K562 (cell line): ENCODE data around the gene EPSTI1. TPM values are rescaled to one million over a fixed set of nuclear protein-coding genes. Genes with fewer than 3 reads are reported as not detected.

Experiments used
- ATAC-seq: fragments of 200-7000 bp; cut with Tn5 transposase; 3 replicates; pipeline ENCODE4 v1.9.1; 2020; ENCODE audit warnings: moderate library complexity
- BruUV-seq: library from RNA; stranded (reverse); fragments of 400-500 nt; replicated peaks from 2 replicates; lab custom pipeline; 2021; lab: Mats Ljungman, UMichigan
- CTCF ChIA-PET: fragments of 300-600 bp; formaldehyde crosslinking; extraction: SDS; loops from one replicate; lab custom pipeline; 2021; ENCODE audit warnings: low intra/inter-chr PET ratio; lab: Yijun Ruan, JAX
- POLR2A ChIA-PET: fragments of 300-600, 350-650 bp; sonication (Branson Sonifier 250); formaldehyde crosslinking; extraction: SDS; loops from one replicate; lab custom pipeline; 2021; ENCODE audit warnings: antibody characterized with exemption, inconsistent platforms; lab: Yijun Ruan, JAX
- DNase-seq, 4 experiments: peaks; one replicate each; pipeline versions ENCODE4 v3.0.0 to v3.0.0-alpha.2; 2011 to 2018; ENCODE audit warnings: low spot score in 3 of 4, mixed read lengths in 3 of 4; ENCODE audit errors: extremely low read depth in 1 of 4
- FAIRE-seq: peaks from 2 replicates; lab custom pipeline; 2011; peaks lifted over from hg19 to GRCh38; lab: Jason Lieb, UNC
- H2AFZ ChIP-seq: 2 replicates; pipeline ENCODE4 v1.6.0; 2011; ENCODE audit warnings: low read depth, low read length, control low read depth, inconsistent platforms
- H3K27ac ChIP-seq: fragments of 200-600 bp; 3 replicates; pipeline ENCODE4 v1.8.0; 2011; ENCODE audit warnings: low read depth, mild to moderate bottlenecking, control low read depth, inconsistent platforms, low read length, moderate library complexity, mixed read lengths; ENCODE audit errors: extremely low read depth
- H3K27me3 ChIP-seq, 2 experiments: fragments of 300-600 bp in 1 of 2; 2 replicates in 1 of 2; 3 replicates in 1 of 2; pipeline versions ENCODE4 v1.6.0 to v1.8.0; 2011; ENCODE audit warnings: inconsistent platforms in 2 of 2, low read length in 2 of 2, mild to moderate bottlenecking in 1 of 2, mixed read lengths in 1 of 2, moderate library complexity in 1 of 2; ENCODE audit not compliant: control insufficient read depth in 2 of 2, insufficient read depth in 2 of 2
- H3K36me3 ChIP-seq: fragments of 300-600 bp; 3 replicates; pipeline ENCODE4 v1.8.0; 2011; ENCODE audit warnings: mild to moderate bottlenecking, low read length, inconsistent platforms; ENCODE audit not compliant: control insufficient read depth, insufficient read depth
- H3K4me1 ChIP-seq, 2 experiments: fragments of 200-600 bp in 1 of 2; replicated peaks in 1 of 2; 2 replicates in 1 of 2; 3 replicates in 1 of 2; pipeline versions ENCODE4 v1.5.1 to v1.8.0; 2011; ENCODE audit warnings: inconsistent platforms in 2 of 2, low read length in 2 of 2, mild to moderate bottlenecking in 1 of 2, mixed read lengths in 1 of 2, moderate library complexity in 1 of 2; ENCODE audit not compliant: control insufficient read depth in 2 of 2, insufficient read depth in 2 of 2
- H3K4me2 ChIP-seq: 2 replicates; pipeline ENCODE4 v1.6.1; 2011; ENCODE audit warnings: low read length, control low read depth, inconsistent platforms, mixed read lengths; ENCODE audit not compliant: insufficient read depth
- H3K4me3 ChIP-seq: fragments of 200-600 bp; sonication (generic), shearing (Covaris generic); 2 replicates; pipeline ENCODE4 v1.5.1; 2016; ENCODE audit warnings: control low read depth, inconsistent platforms
- H3K79me2 ChIP-seq: fragments of 200-600 bp; 3 replicates; pipeline ENCODE4 v1.8.0; 2011; ENCODE audit warnings: low read length, inconsistent platforms; ENCODE audit not compliant: control insufficient read depth, insufficient read depth
- H3K9ac ChIP-seq, 2 experiments: 2 replicates each; pipeline versions ENCODE4 v1.6.0 to v1.6.1; 2011; ENCODE audit warnings: low read depth in 2 of 2, low read length in 2 of 2, control low read depth in 1 of 2, inconsistent platforms in 1 of 2, mild to moderate bottlenecking in 1 of 2, mixed read lengths in 1 of 2; ENCODE audit not compliant: insufficient read depth in 1 of 2
- H3K9me1 ChIP-seq: one replicate; pipeline ENCODE4 v1.6.0; 2011; ENCODE audit warnings: inconsistent platforms, mild to moderate bottlenecking, low read length, moderate library complexity; ENCODE audit not compliant: control insufficient read depth, insufficient read depth
- H3K9me3 ChIP-seq: replicated peaks from 2 replicates; pipeline ENCODE4 v1.5.1; 2011; ENCODE audit warnings: low read depth, low read length, inconsistent platforms; ENCODE audit not compliant: control insufficient read depth, insufficient read depth
- H4K20me1 ChIP-seq: replicated peaks from 2 replicates; pipeline ENCODE4 v1.6.1; 2011; ENCODE audit warnings: low read length, inconsistent platforms, mixed read lengths; ENCODE audit not compliant: control insufficient read depth, insufficient read depth
- E2F3 ChIP-seq: fragments of 250-450 bp; sonication (Bioruptor Pico); IDR thresholded peaks from 2 replicates; pipeline ENCODE4 v1.4.0; 2020; ENCODE audit warnings: mild to moderate bottlenecking
- E2F4 ChIP-seq: sonication (generic); formaldehyde crosslinking; IDR thresholded peaks from 2 replicates; pipeline ENCODE4 v1.8.0; 2022; ENCODE audit warnings: mild to moderate bottlenecking, low read depth, missing genetic modification reagents
- HEY1 ChIP-seq: fragments of 250-450 bp; sonication (Bioruptor Pico); IDR thresholded peaks from 2 replicates; pipeline ENCODE4 v1.5.0; 2020; ENCODE audit warnings: mild to moderate bottlenecking, moderate library complexity, borderline replicate concordance
- MTA3 ChIP-seq: fragments of 450-650 bp; formaldehyde crosslinking; IDR thresholded peaks from 2 replicates; pipeline ENCODE4 v1.6.1; 2017; ENCODE audit warnings: mild to moderate bottlenecking, borderline replicate concordance
- NCOA1 ChIP-seq: fragments of 450-650 bp; IDR thresholded peaks from 2 replicates; pipeline ENCODE4 v1.6.1; 2016; ENCODE audit warnings: low read depth
- PKNOX1 ChIP-seq: fragments of 450-650 bp; IDR thresholded peaks from 2 replicates; pipeline ENCODE4 v1.6.1; 2016
- SMAD2 ChIP-seq: fragments of 150-350 bp; IDR thresholded peaks from 2 replicates; pipeline ENCODE4 v1.6.1; 2014; ENCODE audit warnings: low read depth, mild to moderate bottlenecking, low read length
- SNRNP70 ChIP-seq: fragments of 200-400 bp; formaldehyde crosslinking; optimal IDR thresholded peaks from 2 replicates; pipeline ENCODE3; 2017; ENCODE audit warnings: low read depth, low read length
- VEZF1 ChIP-seq: fragments of 200-800 bp; sonication (Bioruptor generic); IDR thresholded peaks from 2 replicates; pipeline ENCODE4 v1.6.1; 2017; ENCODE audit warnings: missing genetic modification characterization, missing compliant biosample characterization
- ZNF695 ChIP-seq: fragments of 450-650 bp; formaldehyde crosslinking; IDR thresholded peaks from 2 replicates; pipeline ENCODE4 v1.4.0; 2020; ENCODE audit warnings: mild to moderate bottlenecking, moderate library complexity
- ZNF764 ChIP-seq: fragments of 250-450 bp; sonication (Bioruptor Pico); IDR thresholded peaks from 2 replicates; pipeline ENCODE4 v1.4.0; 2020; ENCODE audit warnings: low read depth, mild to moderate bottlenecking, moderate library complexity
- ZNF830 ChIP-seq: fragments of 250-450 bp; sonication (Bioruptor Pico); IDR thresholded peaks from 2 replicates; pipeline ENCODE4 v1.5.0; 2021; ENCODE audit warnings: mild to moderate bottlenecking
- WGBS: fragments of 100-300 bp; shearing (Covaris generic); methylation state at CpG from one replicate; pipeline ENCODE4 v1.1.6; 2016; ENCODE audit warnings: low coverage, mixed read lengths; ENCODE audit not compliant: insufficient coverage; ENCODE audit errors: missing lambda C conversion rate; 5-methylcytosine and 5-hydroxymethylcytosine counted together
- in situ Hi-C: fragments of 300-500 bp; cut with MboI; formaldehyde crosslinking; loops from 4 replicates; pipeline ENCODE4 v1.15.0; 2018; ENCODE audit warnings: inconsistent platforms, mixed read lengths
- intact Hi-C: fragments of 100-400 bp; cut with micrococcal nuclease; formaldehyde crosslinking; loops from 2 replicates; pipeline ENCODE4 v1.14.2; 2022
- polyA plus RNA-seq, 8 experiments: library from polyadenylated mRNA; depleted of rRNA in 4 of 8; stranded (reverse) in 5 of 8; unstranded in 3 of 8; fragments of >200 nt; fragmentation: Nextera tagmentation in 2 of 8; fragmentation: Illumina TruSeq in 1 of 8; extraction: Ambion mirVana in 2 of 8; extraction: Trizol in 1 of 8; gene quantifications; 2 replicates each; pipeline versions ENCODE4 v1.2.1 to v1.2.3, GENCODE V29; 2011 to 2014; ENCODE audit warnings: inconsistent platforms in 1 of 8, missing spikeins in 1 of 8
- total RNA-seq, 7 experiments: library from RNA; depleted of rRNA in 6 of 7; stranded (reverse); fragments of >200 nt in 6 of 7; fragmentation: Illumina TruSeq in 2 of 7; extraction: Trizol in 2 of 7; gene quantifications; 2 replicates each; pipeline versions ENCODE4 v1.2.1 to v1.2.3, GENCODE V29; 2011 to 2021; ENCODE audit warnings: low replicate concordance in 1 of 7
- TF ChIP-seq, protein P1 (sequence below): fragments of 450-650 bp; formaldehyde crosslinking; conservative IDR thresholded peaks from 2 replicates; pipeline ENCODE4 v1.4.0; 2022; ENCODE audit warnings: mild to moderate bottlenecking, missing genetic modification characterization
- TF ChIP-seq, protein P2 (sequence below): fragments of 250-450 bp; sonication (Bioruptor Pico); IDR thresholded peaks from 2 replicates; pipeline ENCODE4 v1.4.0; 2020

Gene EPSTI1
- total and polyA plus RNA-seq, 9 of the 15 experiments (the other 6 are each of a cell fraction or from before 2014, with no cell fraction given): 0.18 to 1.0 TPM; not detected in 7

DNA sequence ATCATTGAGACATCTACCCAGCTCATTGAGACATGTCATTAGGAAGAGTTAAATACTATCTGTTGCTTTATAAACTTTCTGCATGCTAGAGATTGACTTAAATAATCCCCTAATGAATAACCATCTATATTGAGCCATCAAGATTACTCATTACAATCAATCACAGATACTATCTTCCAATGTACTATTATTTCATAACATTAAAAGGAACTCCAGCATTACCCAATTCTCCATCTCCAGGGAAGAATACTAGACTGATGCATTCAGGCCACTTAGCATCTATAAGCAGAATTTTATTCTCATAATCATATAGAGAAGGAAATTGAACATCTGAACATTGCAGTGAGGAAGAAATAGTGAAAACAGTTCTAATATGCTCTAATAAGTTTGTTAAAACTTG is 8.0 kb downstream of the EPSTI1 start (continued):
- no peak for TF ChIP-seq PKNOX1
- TF ChIP-seq, protein P1, sequence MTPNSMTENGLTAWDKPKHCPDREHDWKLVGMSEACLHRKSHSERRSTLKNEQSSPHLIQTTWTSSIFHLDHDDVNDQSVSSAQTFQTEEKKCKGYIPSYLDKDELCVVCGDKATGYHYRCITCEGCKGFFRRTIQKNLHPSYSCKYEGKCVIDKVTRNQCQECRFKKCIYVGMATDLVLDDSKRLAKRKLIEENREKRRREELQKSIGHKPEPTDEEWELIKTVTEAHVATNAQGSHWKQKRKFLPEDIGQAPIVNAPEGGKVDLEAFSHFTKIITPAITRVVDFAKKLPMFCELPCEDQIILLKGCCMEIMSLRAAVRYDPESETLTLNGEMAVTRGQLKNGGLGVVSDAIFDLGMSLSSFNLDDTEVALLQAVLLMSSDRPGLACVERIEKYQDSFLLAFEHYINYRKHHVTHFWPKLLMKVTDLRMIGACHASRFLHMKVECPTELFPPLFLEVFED: no peak

DNA sequence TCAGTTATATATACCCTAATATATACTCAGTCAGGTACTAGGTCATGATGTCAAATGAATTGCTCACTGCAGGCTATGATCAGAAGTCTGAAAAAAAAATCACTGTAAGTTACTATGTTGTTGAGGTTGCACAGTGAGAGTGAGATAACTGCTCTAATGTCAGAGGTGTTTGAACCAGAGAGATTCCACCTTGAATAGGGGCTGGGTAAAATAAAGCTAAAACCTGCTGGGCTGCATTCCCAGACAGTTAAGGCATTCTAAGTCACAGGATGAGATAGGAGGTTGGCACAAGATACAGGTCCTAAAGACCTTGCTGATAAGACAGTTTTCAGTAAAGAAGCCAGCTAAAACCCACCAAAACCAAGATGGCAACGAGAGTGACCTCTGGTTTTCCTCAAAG is 10.2 kb downstream of the EPSTI1 start:
- POLR2A ChIA-PET: interaction anchor here (0.5 kb wide), 1 partner anchor 12 kb away, joined by 3 read pairs; no protein-coding TSS in a partner anchor
- no peak for ATAC-seq

More for the DNA sequence above, 10.2 kb downstream of the EPSTI1 start:
- H3K4me1 ChIP-seq: no peaks in the 10 kb centered on the region
- no peaks in the 10 kb centered on the region for H3K9me3 ChIP-seq
- intact Hi-C loops (no loop called here), in situ Hi-C loops (no loop called here)
- no peaks in the 10 kb centered on the region for H4K20me1 ChIP-seq
- CTCF ChIA-PET: no interaction called here
- no peak overlapping the region for H2AFZ ChIP-seq
- H3K9ac ChIP-seq: no peak overlapping the region
- no peak overlapping the region for H3K4me2 ChIP-seq
- no peaks in the 10 kb centered on the region for H3K27me3 ChIP-seq
- DNase-seq (no peak), FAIRE-seq (no peak)
- H3K27ac ChIP-seq: no peak overlapping the region
- no peak for TF ChIP-seq E2F3
- no peak for TF ChIP-seq ZNF830 (CRISPR knock-in tag)
- no peak for TF ChIP-seq SMAD2
- TF ChIP-seq NCOA1: no peak
- TF ChIP-seq SNRNP70: no peak
- TF ChIP-seq, protein P2, sequence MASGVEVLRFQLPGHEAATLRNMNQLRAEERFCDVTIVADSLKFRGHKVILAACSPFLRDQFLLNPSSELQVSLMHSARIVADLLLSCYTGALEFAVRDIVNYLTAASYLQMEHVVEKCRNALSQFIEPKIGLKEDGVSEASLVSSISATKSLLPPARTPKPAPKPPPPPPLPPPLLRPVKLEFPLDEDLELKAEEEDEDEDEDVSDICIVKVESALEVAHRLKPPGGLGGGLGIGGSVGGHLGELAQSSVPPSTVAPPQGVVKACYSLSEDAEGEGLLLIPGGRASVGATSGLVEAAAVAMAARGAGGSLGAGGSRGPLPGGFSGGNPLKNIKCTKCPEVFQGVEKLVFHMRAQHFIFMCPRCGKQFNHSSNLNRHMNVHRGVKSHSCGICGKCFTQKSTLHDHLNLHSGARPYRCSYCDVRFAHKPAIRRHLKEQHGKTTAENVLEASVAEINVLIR (CRISPR knock-in tag): no peak
- no peak for TF ChIP-seq HEY1 (CRISPR knock-in tag)
- TF ChIP-seq, protein P1: no peak
- no peak for TF ChIP-seq ZNF764 (CRISPR knock-in tag)
- no peak for TF ChIP-seq VEZF1
- no peak for TF ChIP-seq ZNF695 (CRISPR knock-in tag)
- no peak for TF ChIP-seq E2F4 (CRISPR knock-in tag)
- no peak for TF ChIP-seq MTA3
- H3K9me1 ChIP-seq: no peaks in the 10 kb centered on the region
- no peaks in the 10 kb centered on the region for H3K79me2 ChIP-seq
- no CpG with 5 or more reads among the region's 1 CpG for WGBS
- H3K36me3 ChIP-seq: no peaks in the 10 kb centered on the region
- BruUV-seq: no TSS peak
- no peak overlapping the region for H3K4me3 ChIP-seq
